K562 (cell line): ENCODE measurements around the gene TMEM108. TPM values are rescaled to one million over a fixed set of nuclear protein-coding genes. Genes with fewer than 3 reads are reported as not detected.

Source experiments
- ARID1B ChIP-seq: fragments of 450-650 bp; IDR thresholded peaks from 2 replicates; pipeline ENCODE4 v1.6.1; 2016; ENCODE audit warnings: antibody characterized with exemption, mild to moderate bottlenecking, inconsistent platforms
- ATF1 ChIP-seq, 2 experiments: fragments of 450-650 bp in 1 of 2; IDR thresholded peaks; 2 replicates each; pipeline ENCODE4 v1.6.1; 2016; ENCODE audit warnings: missing compliant biosample characterization in 1 of 2, missing genetic modification characterization in 1 of 2
- C11orf30 ChIP-seq: fragments of 450-650 bp; IDR thresholded peaks from 2 replicates; pipeline ENCODE4 v1.6.1; 2016; ENCODE audit warnings: low read depth, mild to moderate bottlenecking
- CBFA2T2 ChIP-seq: fragments of 450-650 bp; conservative IDR thresholded peaks from 2 replicates; pipeline ENCODE4 v1.6.1; 2017; ENCODE audit warnings: mild to moderate bottlenecking
- CREM ChIP-seq: IDR thresholded peaks from 2 replicates; pipeline ENCODE4 v1.6.1; 2014; ENCODE audit warnings: antibody characterized with exemption, low read depth
- DPF2 ChIP-seq: fragments of 450-650 bp; IDR thresholded peaks from 2 replicates; pipeline ENCODE4 v1.6.1; 2016
- EP400 ChIP-seq: fragments of 450-650 bp; IDR thresholded peaks from 2 replicates; pipeline ENCODE4 v1.6.1; 2017; ENCODE audit warnings: antibody characterized with exemption, mild to moderate bottlenecking, moderate library complexity
- ESRRA ChIP-seq: fragments of 450-650 bp; IDR thresholded peaks from 2 replicates; pipeline ENCODE4 v1.6.1; 2014; ENCODE audit warnings: low read depth, mild to moderate bottlenecking, moderate library complexity, borderline replicate concordance
- FOS ChIP-seq: IDR thresholded peaks from 3 replicates; pipeline ENCODE4 v1.6.1; 2011; ENCODE audit not compliant: insufficient read length; ENCODE audit errors: extremely low read depth
- FOSL1 ChIP-seq: fragments of 200-800 bp; sonication (Bioruptor generic); conservative IDR thresholded peaks from 2 replicates; pipeline ENCODE4 v1.6.1; 2016; ENCODE audit warnings: missing genetic modification characterization, missing compliant biosample characterization
- MTA1 ChIP-seq: fragments of 450-650 bp; IDR thresholded peaks from 2 replicates; pipeline ENCODE4 v1.6.1; 2017; ENCODE audit warnings: borderline replicate concordance
- NR2F6 ChIP-seq: fragments of 450-650 bp; formaldehyde crosslinking; IDR thresholded peaks from 2 replicates; pipeline ENCODE4 v1.4.0; 2020; ENCODE audit warnings: mild to moderate bottlenecking
- POLR2AphosphoS5 ChIP-seq: IDR thresholded peaks from 2 replicates; pipeline ENCODE4 v1.6.1; 2011; ENCODE audit warnings: mild to moderate bottlenecking, low read depth, low read length, moderate library complexity; ENCODE audit not compliant: control insufficient read depth, insufficient read depth
- POLR2G ChIP-seq: fragments of 200-400 bp; formaldehyde crosslinking; IDR thresholded peaks from 2 replicates; pipeline ENCODE4 v1.6.1; 2017; ENCODE audit warnings: low read depth, mild to moderate bottlenecking, antibody characterized with exemption, low read length, moderate library complexity
- RBFOX2 ChIP-seq: fragments of 200-400 bp; formaldehyde crosslinking; IDR thresholded peaks from 2 replicates; pipeline ENCODE4 v1.6.1; 2017; ENCODE audit warnings: low read depth, mild to moderate bottlenecking, low read length, moderate library complexity
- SMARCA4 ChIP-seq: fragments of 450-650 bp; IDR thresholded peaks from 2 replicates; pipeline ENCODE4 v1.6.1; 2016
- SOX6 ChIP-seq: fragments of 450-650 bp; IDR thresholded peaks from 2 replicates; pipeline ENCODE4 v1.6.1; 2014; ENCODE audit warnings: mild to moderate bottlenecking
- ZNF239 ChIP-seq: fragments of 250-450 bp; sonication (Bioruptor Pico); IDR thresholded peaks from 2 replicates; pipeline ENCODE4 v1.4.0; 2020; ENCODE audit warnings: mild to moderate bottlenecking
- polyA plus RNA-seq, 8 experiments: library from polyadenylated mRNA; depleted of rRNA in 4 of 8; stranded (reverse) in 5 of 8; unstranded in 3 of 8; fragments of >200 nt; fragmentation: Nextera tagmentation in 2 of 8; fragmentation: Illumina TruSeq in 1 of 8; extraction: Ambion mirVana in 2 of 8; extraction: Trizol in 1 of 8; gene quantifications; 2 replicates each; pipeline versions ENCODE4 v1.2.1 to v1.2.3, GENCODE V29; 2011 to 2014; ENCODE audit warnings: inconsistent platforms in 1 of 8, missing spikeins in 1 of 8
- total RNA-seq, 7 experiments: library from RNA; depleted of rRNA in 6 of 7; stranded (reverse); fragments of >200 nt in 6 of 7; fragmentation: Illumina TruSeq in 2 of 7; extraction: Trizol in 2 of 7; gene quantifications; 2 replicates each; pipeline versions ENCODE4 v1.2.1 to v1.2.3, GENCODE V29; 2011 to 2021; ENCODE audit warnings: low replicate concordance in 1 of 7
- TF ChIP-seq, protein P1 (sequence below): fragments of 200-800 bp; sonication (Bioruptor generic); IDR thresholded peaks from 2 replicates; pipeline ENCODE4 v1.6.1; 2017; ENCODE audit warnings: missing genetic modification characterization, missing compliant biosample characterization
- TF ChIP-seq, protein P2 (sequence below): sonication (generic); IDR thresholded peaks from 2 replicates; pipeline ENCODE4 v1.6.1; 2016
- TF ChIP-seq, protein P3 (sequence below), 2 experiments: fragments of 450-650 bp; conservative IDR thresholded peaks; 2 replicates each; pipeline ENCODE4 v1.6.1; 2017; ENCODE audit warnings: mild to moderate bottlenecking in 2 of 2, moderate library complexity in 2 of 2
- TF ChIP-seq, protein P4 (sequence below): fragments of 450-650 bp; IDR thresholded peaks from 2 replicates; pipeline ENCODE4 v1.6.1; 2017; ENCODE audit warnings: mild to moderate bottlenecking, moderate library complexity

TMEM108 gene
- total and polyA plus RNA-seq, 9 of the 15 experiments (the other 6 are each of a cell fraction or from before 2014, with no cell fraction given) = 0.65 to 11.1 (median 3.4) TPM

DNA sequence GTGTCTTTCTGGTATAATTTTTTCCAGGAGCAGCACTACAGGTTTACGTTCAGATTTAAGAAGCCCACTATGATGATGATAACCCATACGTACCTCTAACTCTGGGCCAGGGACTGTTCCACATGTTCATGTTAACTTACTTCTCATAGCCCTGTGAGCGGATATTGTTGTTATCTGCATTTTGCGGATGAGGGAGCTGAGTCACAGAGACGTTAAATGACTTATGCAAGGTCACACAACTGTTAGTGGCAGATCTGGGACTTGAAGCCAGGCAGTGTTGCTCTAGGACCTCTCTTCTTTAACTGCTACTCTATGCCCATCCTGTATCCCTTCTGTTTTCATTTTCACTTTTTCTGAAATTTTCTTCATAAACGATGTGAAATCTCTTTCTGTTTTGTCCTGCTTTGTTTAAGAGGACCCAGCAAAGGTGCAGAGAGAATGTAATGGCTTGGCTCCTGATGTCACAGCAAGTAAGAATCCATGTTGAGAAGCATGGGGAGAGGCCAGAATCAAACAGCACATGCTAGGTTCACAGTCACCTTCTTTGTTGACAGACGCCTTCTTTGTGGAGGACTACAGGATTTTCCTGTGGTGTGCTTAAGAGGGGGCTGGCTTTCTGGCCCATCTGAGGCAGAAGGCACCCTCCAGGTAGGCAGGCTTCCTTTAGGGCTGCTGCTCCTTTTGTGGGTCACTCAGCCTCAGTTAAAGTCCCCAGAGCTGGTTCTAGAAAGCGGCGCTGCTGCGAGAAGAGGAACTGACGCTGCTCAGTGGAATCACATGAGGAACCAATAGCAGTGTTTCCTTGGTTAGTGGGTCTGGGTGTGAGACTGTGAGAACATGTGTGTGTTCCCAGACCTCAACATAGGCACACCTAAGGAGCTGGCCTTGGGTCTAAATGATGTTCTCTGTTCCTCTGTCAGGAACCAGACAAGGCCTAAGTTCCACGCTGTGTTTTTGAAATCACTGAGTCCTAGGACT, 121.6 kb downstream of the TMEM108 start (continued):
- peak; percentile 87 for TF ChIP-seq FOSL1 (tag)
- peak; percentile 68; the same call in 1 of the 2 replicates for TF ChIP-seq DPF2
- 0 out of 2 replicates have a peak, but pooled peaks have one; percentile 35 for TF ChIP-seq EP400
- TF ChIP-seq ARID1B = peak; percentile 78
- TF ChIP-seq SOX6 = 0 out of 2 replicates have a peak, but pooled peaks have one; percentile 13
- TF ChIP-seq, protein P1, sequence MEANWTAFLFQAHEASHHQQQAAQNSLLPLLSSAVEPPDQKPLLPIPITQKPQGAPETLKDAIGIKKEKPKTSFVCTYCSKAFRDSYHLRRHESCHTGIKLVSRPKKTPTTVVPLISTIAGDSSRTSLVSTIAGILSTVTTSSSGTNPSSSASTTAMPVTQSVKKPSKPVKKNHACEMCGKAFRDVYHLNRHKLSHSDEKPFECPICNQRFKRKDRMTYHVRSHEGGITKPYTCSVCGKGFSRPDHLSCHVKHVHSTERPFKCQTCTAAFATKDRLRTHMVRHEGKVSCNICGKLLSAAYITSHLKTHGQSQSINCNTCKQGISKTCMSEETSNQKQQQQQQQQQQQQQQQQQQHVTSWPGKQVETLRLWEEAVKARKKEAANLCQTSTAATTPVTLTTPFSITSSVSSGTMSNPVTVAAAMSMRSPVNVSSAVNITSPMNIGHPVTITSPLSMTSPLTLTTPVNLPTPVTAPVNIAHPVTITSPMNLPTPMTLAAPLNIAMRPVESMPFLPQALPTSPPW (CRISPR knock-in tag) = peak; percentile 17; the same call in 1 of the 2 replicates
- peak; percentile 42; the same call in 1 of the 2 replicates for TF ChIP-seq C11orf30
- TF ChIP-seq, protein P2, sequence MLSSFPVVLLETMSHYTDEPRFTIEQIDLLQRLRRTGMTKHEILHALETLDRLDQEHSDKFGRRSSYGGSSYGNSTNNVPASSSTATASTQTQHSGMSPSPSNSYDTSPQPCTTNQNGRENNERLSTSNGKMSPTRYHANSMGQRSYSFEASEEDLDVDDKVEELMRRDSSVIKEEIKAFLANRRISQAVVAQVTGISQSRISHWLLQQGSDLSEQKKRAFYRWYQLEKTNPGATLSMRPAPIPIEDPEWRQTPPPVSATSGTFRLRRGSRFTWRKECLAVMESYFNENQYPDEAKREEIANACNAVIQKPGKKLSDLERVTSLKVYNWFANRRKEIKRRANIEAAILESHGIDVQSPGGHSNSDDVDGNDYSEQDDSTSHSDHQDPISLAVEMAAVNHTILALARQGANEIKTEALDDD = peak; percentile 4; the same call in 1 of the 2 replicates
- no peak for TF ChIP-seq NR2F6 (CRISPR knock-in tag)
- TF ChIP-seq, protein P3, sequence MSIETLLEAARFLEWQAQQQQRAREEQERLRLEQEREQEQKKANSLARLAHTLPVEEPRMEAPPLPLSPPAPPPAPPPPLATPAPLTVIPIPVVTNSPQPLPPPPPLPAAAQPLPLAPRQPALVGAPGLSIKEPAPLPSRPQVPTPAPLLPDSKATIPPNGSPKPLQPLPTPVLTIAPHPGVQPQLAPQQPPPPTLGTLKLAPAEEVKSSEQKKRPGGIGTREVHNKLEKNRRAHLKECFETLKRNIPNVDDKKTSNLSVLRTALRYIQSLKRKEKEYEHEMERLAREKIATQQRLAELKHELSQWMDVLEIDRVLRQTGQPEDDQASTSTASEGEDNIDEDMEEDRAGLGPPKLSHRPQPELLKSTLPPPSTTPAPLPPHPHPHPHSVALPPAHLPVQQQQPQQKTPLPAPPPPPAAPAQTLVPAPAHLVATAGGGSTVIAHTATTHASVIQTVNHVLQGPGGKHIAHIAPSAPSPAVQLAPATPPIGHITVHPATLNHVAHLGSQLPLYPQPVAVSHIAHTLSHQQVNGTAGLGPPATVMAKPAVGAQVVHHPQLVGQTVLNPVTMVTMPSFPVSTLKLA (conservative IDR thresholded peaks at IDR 0.05) = 0 out of 4 replicates have a peak, but pooled peaks of 1 of the 2 experiments have one; percentile 31
- TF ChIP-seq MTA1 = no peak
- TF ChIP-seq FOS = peak; percentile 19
- TF ChIP-seq CREM = peak; percentile 52; the same call in 1 of the 2 replicates
- TF ChIP-seq POLR2G = no peak
- TF ChIP-seq RBFOX2 = 0 out of 2 replicates have a peak, but pooled peaks have one; percentile 25
- peak; percentile 44; the same call in 1 of the 2 replicates for TF ChIP-seq ESRRA
- no peak for TF ChIP-seq ATF1 (CRISPR knock-in tag; IDR thresholded peaks at IDR 0.05)
- peak; percentile 15; the same call in 1 of the 2 replicates for TF ChIP-seq ATF1 (tag; IDR thresholded peaks at IDR 0.05)
- TF ChIP-seq, protein P4, sequence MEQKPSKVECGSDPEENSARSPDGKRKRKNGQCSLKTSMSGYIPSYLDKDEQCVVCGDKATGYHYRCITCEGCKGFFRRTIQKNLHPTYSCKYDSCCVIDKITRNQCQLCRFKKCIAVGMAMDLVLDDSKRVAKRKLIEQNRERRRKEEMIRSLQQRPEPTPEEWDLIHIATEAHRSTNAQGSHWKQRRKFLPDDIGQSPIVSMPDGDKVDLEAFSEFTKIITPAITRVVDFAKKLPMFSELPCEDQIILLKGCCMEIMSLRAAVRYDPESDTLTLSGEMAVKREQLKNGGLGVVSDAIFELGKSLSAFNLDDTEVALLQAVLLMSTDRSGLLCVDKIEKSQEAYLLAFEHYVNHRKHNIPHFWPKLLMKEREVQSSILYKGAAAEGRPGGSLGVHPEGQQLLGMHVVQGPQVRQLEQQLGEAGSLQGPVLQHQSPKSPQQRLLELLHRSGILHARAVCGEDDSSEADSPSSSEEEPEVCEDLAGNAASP = no peak
- TF ChIP-seq POLR2AphosphoS5 = peak; percentile 48; the same call in 1 of the 2 replicates
- TF ChIP-seq SMARCA4 = peak; percentile 72
- 0 out of 2 replicates have a peak, but pooled peaks have one; percentile 21 for TF ChIP-seq CBFA2T2
- TF ChIP-seq ZNF239 (CRISPR knock-in tag) = no peak
